HG03432 (cell line): Measurements from ENCODE around the gene STK40.

Experiments used
- ATAC-seq: cut with Tn5 transposase; IDR thresholded peaks from one replicate; pipeline ENCODE4 v1.9.1; 2021; ENCODE audit warnings: mild to moderate bottlenecking, moderate library complexity; ENCODE audit not compliant: unreplicated experiment

The STK40 gene

GRCh38 chr1:36377791-36378492 lies 7.8 kb downstream of the STK40 start:
- no peak for ATAC-seq

GRCh38 chr1:36372617-36373016 lies 13.1 kb downstream of the STK40 start:
- no peak for ATAC-seq

GRCh38 chr1:36369061-36369861 lies 16.5 kb downstream of the STK40 start:
- ATAC-seq = no peak

- ATAC-seq = no peak
Measured at GRCh38 chr1:36367798-36368197, 17.9 kb downstream of the STK40 start.

- no peak for ATAC-seq
Measured at GRCh38 chr1:36367066-36367465, 18.7 kb downstream of the STK40 start.

GRCh38 chr1:36366091-36366661 lies 19.5 kb downstream of the STK40 start:
- no peak for ATAC-seq

GRCh38 chr1:36365381-36365780 lies 20.3 kb downstream of the STK40 start:
- no peak for ATAC-seq

- no peak for ATAC-seq
Measured at GRCh38 chr1:36359911-36360550, 25.7 kb downstream of the STK40 start.

- no peak for ATAC-seq
Measured at GRCh38 chr1:36359383-36359782, 26.3 kb downstream of the STK40 start.

- no peak for ATAC-seq
Measured at GRCh38 chr1:36358514-36359084, 27.1 kb downstream of the STK40 start.

- ATAC-seq = no peak
Measured at GRCh38 chr1:36355811-36356210, 29.9 kb downstream of the STK40 start.

- no peak for ATAC-seq
Measured at GRCh38 chr1:36354486-36354885, 31.2 kb downstream of the STK40 start.

- ATAC-seq = no peak
Measured at GRCh38 chr1:36352910-36353878, 32.5 kb downstream of the STK40 start.

GRCh38 chr1:36352125-36352909 lies 33.4 kb downstream of the STK40 start:
- ATAC-seq = no peak

GRCh38 chr1:36351227-36351977 lies 34.3 kb downstream of the STK40 start:
- no peak for ATAC-seq

- ATAC-seq = no peak
Measured at GRCh38 chr1:36350659-36351226, 35.0 kb downstream of the STK40 start.

- ATAC-seq = no peak
Measured at GRCh38 chr1:36349839-36350238, 35.9 kb downstream of the STK40 start.

- peak; percentile 72 for ATAC-seq
Measured at GRCh38 chr1:36349241-36349671, 36.5 kb downstream of the STK40 start.
